ENCODE data around the gene MLLT10. TPM values are rescaled to one million over a fixed set of nuclear protein-coding genes. Genes with fewer than 3 reads are reported as not detected.

Gene MLLT10
- total and polyA plus RNA-seq, 2 of the 8 experiments (the other 6 are each of a cell fraction or from before 2014, with no cell fraction given): 53.1 to 62.1 TPM

DNA sequence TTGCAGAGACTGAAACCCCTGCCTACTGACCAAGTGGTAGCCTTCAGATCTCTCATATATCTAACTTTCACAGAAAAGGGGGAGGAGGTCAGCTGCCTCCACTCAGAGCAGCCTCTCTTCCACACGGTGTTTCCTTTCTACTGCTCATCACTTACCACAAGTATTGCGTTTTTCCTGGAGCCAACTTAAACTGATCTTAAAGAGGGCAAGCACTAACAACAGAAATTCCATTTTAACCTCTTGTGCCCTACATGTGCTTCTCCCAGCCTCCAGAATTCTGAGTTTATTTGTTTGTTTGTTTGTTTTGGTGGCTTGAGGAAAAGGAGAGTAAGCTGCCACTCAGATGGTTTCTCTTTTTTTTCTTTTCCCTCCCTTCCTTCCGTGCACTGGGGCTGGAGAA lies 27.7 kb upstream of the MLLT10 start (continued):
- TF ChIP-seq CHD2 (IDR thresholded peaks at IDR 0.05; ENCODE audit: low read length) (no peak), BRCA1 (IDR thresholded peaks at IDR 0.05; ENCODE audit: low read depth, low read length) (no peak)
